Loucy (cell line): ENCODE results near the gene DDR2.
A peak's percentile ranks its signal among the peaks of the same experiment; 100 is the strongest.

Experiments
- H2AFZ ChIP-seq: fragments of 200-600 bp; sonication (generic); 2 replicates; pipeline ENCODE4 v1.6.0; 2016; ENCODE audit warnings: antibody characterized with exemption, mild to moderate bottlenecking, low read length, moderate library complexity
- H3F3A ChIP-seq: fragments of 200-600 bp; 2 replicates; pipeline ENCODE4 v1.6.0; 2016; ENCODE audit warnings: antibody characterized with exemption, low read depth, mild to moderate bottlenecking
- H3K27me3 ChIP-seq: fragments of 200-600 bp; sonication (generic); 2 replicates; pipeline ENCODE4 v1.6.1; 2014; ENCODE audit warnings: low read length, mild to moderate bottlenecking; ENCODE audit not compliant: insufficient read depth, poor library complexity, severe bottlenecking
- H3K36me3 ChIP-seq: fragments of 200-600 bp; sonication (generic); 2 replicates; pipeline ENCODE4 v1.6.1; 2016; ENCODE audit warnings: low read length; ENCODE audit not compliant: insufficient read depth
- H3K4me1 ChIP-seq: fragments of 200-600 bp; sonication (generic); 2 replicates; pipeline ENCODE4 v1.5.1; 2014; ENCODE audit warnings: low read length, mild to moderate bottlenecking; ENCODE audit not compliant: insufficient read depth, poor library complexity, severe bottlenecking
- H3K4me2 ChIP-seq: fragments of 200-600 bp; sonication (generic); 2 replicates; pipeline ENCODE4 v1.6.0; 2014; ENCODE audit warnings: antibody characterized with exemption, low read length, low read depth, mild to moderate bottlenecking; ENCODE audit not compliant: poor library complexity, severe bottlenecking
- H3K4me3 ChIP-seq: fragments of 200-600 bp; sonication (generic); 2 replicates; pipeline ENCODE4 v1.5.1; 2014; ENCODE audit warnings: low read length, mild to moderate bottlenecking, mixed read lengths; ENCODE audit not compliant: poor library complexity, severe bottlenecking
- H3K79me2 ChIP-seq: fragments of 200-600 bp; sonication (generic); 2 replicates; pipeline ENCODE4 v1.6.1; 2014; ENCODE audit warnings: low read length; ENCODE audit not compliant: insufficient read depth
- H3K9ac ChIP-seq: fragments of 200-600 bp; sonication (generic); 2 replicates; pipeline ENCODE4 v1.6.0; 2014; ENCODE audit warnings: mild to moderate bottlenecking, low read depth, low read length, moderate library complexity; ENCODE audit not compliant: poor library complexity, severe bottlenecking
- H3K9me2 ChIP-seq: fragments of 200-600 bp; sonication (generic); replicated peaks from 2 replicates; pipeline ENCODE4 v1.6.1; 2016; ENCODE audit warnings: low read depth, low read length, mixed read lengths
- H3K9me3 ChIP-seq: fragments of 200-600 bp; sonication (generic); 2 replicates; pipeline ENCODE4 v1.6.1; 2014; ENCODE audit warnings: mild to moderate bottlenecking, antibody characterized with exemption, low read length, low read depth; ENCODE audit not compliant: insufficient read depth
- H4K20me1 ChIP-seq: fragments of 200-600 bp; sonication (generic); 2 replicates; pipeline ENCODE4 v1.6.0; 2014; ENCODE audit warnings: antibody characterized with exemption, low read length, mild to moderate bottlenecking; ENCODE audit not compliant: insufficient read depth, poor library complexity, severe bottlenecking
- EZH2phosphoT487 ChIP-seq: fragments of 200-600 bp; IDR thresholded peaks from 2 replicates; pipeline ENCODE4 v1.6.1; 2018; ENCODE audit warnings: antibody characterized with exemption, mild to moderate bottlenecking, moderate library complexity, borderline replicate concordance
- TF ChIP-seq, protein P1 (sequence below): fragments of 200-600 bp; sonication (generic); conservative IDR thresholded peaks from 2 replicates; pipeline ENCODE4 v1.5.1; 2014; ENCODE audit warnings: mild to moderate bottlenecking, antibody characterized with exemption, low read length

DDR2 gene

GRCh38 chr1:162677607-162678371, 45.5 kb downstream of the DDR2 start:
- H3K9me3 ChIP-seq = no peaks in the 10 kb centered on the region
- H3K4me2 ChIP-seq = peak overlapping the region; percentile 18
- no peaks in the 10 kb centered on the region for H3K4me1 ChIP-seq
- no peaks in the 10 kb centered on the region for H3K9me2 ChIP-seq
- H3F3A ChIP-seq = no peaks in the 10 kb centered on the region
- 0 out of 2 replicates have a peak overlapping the region, but pooled peaks have one; percentile 38 for H2AFZ ChIP-seq
- no peaks in the 10 kb centered on the region for H3K36me3 ChIP-seq
- H3K4me3 ChIP-seq = no peak overlapping the region
- H3K79me2 ChIP-seq = no peaks in the 10 kb centered on the region
- no peak overlapping the region for H3K9ac ChIP-seq
- TF ChIP-seq, protein P1, sequence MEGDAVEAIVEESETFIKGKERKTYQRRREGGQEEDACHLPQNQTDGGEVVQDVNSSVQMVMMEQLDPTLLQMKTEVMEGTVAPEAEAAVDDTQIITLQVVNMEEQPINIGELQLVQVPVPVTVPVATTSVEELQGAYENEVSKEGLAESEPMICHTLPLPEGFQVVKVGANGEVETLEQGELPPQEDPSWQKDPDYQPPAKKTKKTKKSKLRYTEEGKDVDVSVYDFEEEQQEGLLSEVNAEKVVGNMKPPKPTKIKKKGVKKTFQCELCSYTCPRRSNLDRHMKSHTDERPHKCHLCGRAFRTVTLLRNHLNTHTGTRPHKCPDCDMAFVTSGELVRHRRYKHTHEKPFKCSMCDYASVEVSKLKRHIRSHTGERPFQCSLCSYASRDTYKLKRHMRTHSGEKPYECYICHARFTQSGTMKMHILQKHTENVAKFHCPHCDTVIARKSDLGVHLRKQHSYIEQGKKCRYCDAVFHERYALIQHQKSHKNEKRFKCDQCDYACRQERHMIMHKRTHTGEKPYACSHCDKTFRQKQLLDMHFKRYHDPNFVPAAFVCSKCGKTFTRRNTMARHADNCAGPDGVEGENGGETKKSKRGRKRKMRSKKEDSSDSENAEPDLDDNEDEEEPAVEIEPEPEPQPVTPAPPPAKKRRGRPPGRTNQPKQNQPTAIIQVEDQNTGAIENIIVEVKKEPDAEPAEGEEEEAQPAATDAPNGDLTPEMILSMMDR = peak; percentile 21; the same call in 1 of the 2 replicates
- no peak for TF ChIP-seq EZH2phosphoT487
- no peaks in the 10 kb centered on the region for H4K20me1 ChIP-seq
- H3K27me3 ChIP-seq = no peaks in the 10 kb centered on the region

GRCh38 chr1:162678439-162678838, 46.2 kb downstream of the DDR2 start:
- Histone ChIP-seq H3K4me3 (no peak overlapping the region), H3K9me2 (no peaks in the 10 kb centered on the region), H2AFZ (no peak overlapping the region), H3K36me3 (no peaks in the 10 kb centered on the region), H3K27me3 (no peaks in the 10 kb centered on the region), H3K9me3 (no peaks in the 10 kb centered on the region), H3K4me1 (no peaks in the 10 kb centered on the region), H4K20me1 (no peaks in the 10 kb centered on the region), H3F3A (no peaks in the 10 kb centered on the region), H3K9ac (no peak overlapping the region), H3K4me2 (no peak overlapping the region), H3K79me2 (no peaks in the 10 kb centered on the region)
- TF ChIP-seq EZH2phosphoT487 = no peak
- TF ChIP-seq, protein P1 = no peak

- H4K20me1 ChIP-seq = no peaks in the 10 kb centered on the region
- no peak overlapping the region for H3K9ac ChIP-seq
- H3K79me2 ChIP-seq = no peaks in the 10 kb centered on the region
- no peaks in the 10 kb centered on the region for H3K9me2 ChIP-seq
- H3K27me3 ChIP-seq = no peaks in the 10 kb centered on the region
- H3K9me3 ChIP-seq = no peaks in the 10 kb centered on the region
- no peak overlapping the region for H2AFZ ChIP-seq
- H3F3A ChIP-seq = no peaks in the 10 kb centered on the region
- TF ChIP-seq EZH2phosphoT487 = no peak
- TF ChIP-seq, protein P1 = no peak
- H3K4me3 ChIP-seq = no peak overlapping the region
- no peaks in the 10 kb centered on the region for H3K36me3 ChIP-seq
- no peak overlapping the region for H3K4me2 ChIP-seq
- H3K4me1 ChIP-seq = no peaks in the 10 kb centered on the region
These were observed 47.0 kb downstream of the DDR2 start for GRCh38 chr1:162679298-162679697.
